ENCODE results near the gene SULT1A3.
"Not testable (repeated sequence)": the region's sequence is repeated elsewhere in the genome, so short reads cannot be mapped to it uniquely, and the experiment has no call there.

GRCh38 chr16:30170145-30170544 lies 28.9 kb upstream of the SULT1A3 start:
- TF ChIP-seq CTCF (conservative IDR thresholded peaks at IDR 0.05; ENCODE audit: low read depth, low read length); EZH2 (IDR thresholded peaks at IDR 0.05; ENCODE audit: borderline replicate concordance, low read depth, low read length, poor library complexity, severe bottlenecking): not testable (repeated sequence)
